GM23338 (cell line): ENCODE results near the gene ZCCHC4.

ENCODE experiments used
- CREB1 ChIP-seq: fragments of 250-450 bp; sonication (Bioruptor Pico); IDR thresholded peaks from 2 replicates; pipeline ENCODE4 v1.5.0; 2020; ENCODE audit warnings: low read depth, mild to moderate bottlenecking, moderate library complexity
- CTCF ChIP-seq, 2 experiments: fragments of 200-600 bp in 1 of 2; sonication (generic) in 1 of 2; conservative IDR thresholded peaks; 2 replicates each; pipeline versions ENCODE4 v1.5.1 to v1.6.1; 2016 to 2017; ENCODE audit warnings: antibody characterized with exemption in 2 of 2, low read depth in 2 of 2, mild to moderate bottlenecking in 2 of 2, moderate library complexity in 1 of 2
- EZH2 ChIP-seq: fragments of 200-600 bp; sonication (generic); IDR thresholded peaks from one replicate; pipeline ENCODE4 v1.8.0; 2017; ENCODE audit warnings: antibody characterized with exemption, mild to moderate bottlenecking, low read depth; ENCODE audit not compliant: unreplicated experiment
- EZH2phosphoT487 ChIP-seq: fragments of 200-600 bp; sonication (generic); IDR thresholded peaks from one replicate; pipeline ENCODE4 v1.8.1; 2018; ENCODE audit warnings: antibody characterized with exemption; ENCODE audit not compliant: unreplicated experiment
- JUNB ChIP-seq: IDR thresholded peaks from one replicate; pipeline ENCODE4 v1.6.1; 2016; ENCODE audit warnings: antibody characterized with exemption; ENCODE audit not compliant: unreplicated experiment
- NANOG ChIP-seq: IDR thresholded peaks from 2 replicates; pipeline ENCODE4 v1.6.1; 2016; ENCODE audit warnings: antibody characterized with exemption, borderline replicate concordance
- POLR2AphosphoS5 ChIP-seq: IDR thresholded peaks from 2 replicates; pipeline ENCODE4 v1.6.1; 2016; ENCODE audit warnings: antibody characterized with exemption, low read depth
- TF ChIP-seq, protein P1 (sequence below): IDR thresholded peaks from one replicate; pipeline ENCODE4 v1.6.1; 2018; ENCODE audit warnings: antibody characterized with exemption; ENCODE audit not compliant: unreplicated experiment
- TF ChIP-seq, protein P2 (sequence below): IDR thresholded peaks from 2 replicates; pipeline ENCODE4 v1.6.1; 2016; ENCODE audit warnings: antibody characterized with exemption
- TF ChIP-seq, protein P3 (sequence below): fragments of 250-450 bp; sonication (Bioruptor Pico); IDR thresholded peaks from 2 replicates; pipeline ENCODE4 v1.5.0; 2020; ENCODE audit warnings: mild to moderate bottlenecking, moderate library complexity

DNA sequence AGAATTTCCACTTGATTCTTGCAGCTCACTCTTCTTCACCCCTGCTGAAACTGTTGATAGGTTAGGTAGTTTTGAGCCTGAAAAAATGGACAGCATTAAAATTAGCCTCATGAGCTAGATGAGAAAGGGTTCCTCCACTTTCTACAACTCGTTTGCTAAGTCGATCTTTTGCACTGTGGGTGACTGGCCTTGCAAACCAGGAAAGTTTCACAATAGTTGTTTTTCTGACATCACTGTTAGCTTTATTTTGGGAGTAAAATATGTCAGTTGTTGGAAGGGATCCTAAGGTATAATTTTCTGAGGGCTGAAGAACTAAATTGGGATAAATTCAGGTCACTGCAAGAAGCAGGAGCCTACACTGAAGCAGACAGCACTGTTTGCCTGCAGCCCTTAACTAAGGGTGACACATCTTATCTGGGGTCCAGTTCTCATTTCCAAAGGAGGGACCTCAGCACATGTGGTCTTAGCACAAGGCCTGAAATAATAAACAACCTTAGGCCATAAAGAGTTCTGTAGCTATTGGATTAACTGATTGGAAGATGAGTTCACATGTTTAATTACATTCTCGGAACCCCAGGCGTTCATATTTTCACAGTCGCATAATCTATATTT, 93.6 kb downstream of the ZCCHC4 start:
- TF ChIP-seq CTCF (conservative IDR thresholded peaks at IDR 0.05; ENCODE audit: low read depth in 2 of 2) (no peak), EZH2 (no peak), CREB1 (CRISPR knock-in tag) (no peak), EZH2phosphoT487 (no peak), POLR2AphosphoS5 (no peak), JUNB (no peak), NANOG (no peak)
- TF ChIP-seq, protein P1, sequence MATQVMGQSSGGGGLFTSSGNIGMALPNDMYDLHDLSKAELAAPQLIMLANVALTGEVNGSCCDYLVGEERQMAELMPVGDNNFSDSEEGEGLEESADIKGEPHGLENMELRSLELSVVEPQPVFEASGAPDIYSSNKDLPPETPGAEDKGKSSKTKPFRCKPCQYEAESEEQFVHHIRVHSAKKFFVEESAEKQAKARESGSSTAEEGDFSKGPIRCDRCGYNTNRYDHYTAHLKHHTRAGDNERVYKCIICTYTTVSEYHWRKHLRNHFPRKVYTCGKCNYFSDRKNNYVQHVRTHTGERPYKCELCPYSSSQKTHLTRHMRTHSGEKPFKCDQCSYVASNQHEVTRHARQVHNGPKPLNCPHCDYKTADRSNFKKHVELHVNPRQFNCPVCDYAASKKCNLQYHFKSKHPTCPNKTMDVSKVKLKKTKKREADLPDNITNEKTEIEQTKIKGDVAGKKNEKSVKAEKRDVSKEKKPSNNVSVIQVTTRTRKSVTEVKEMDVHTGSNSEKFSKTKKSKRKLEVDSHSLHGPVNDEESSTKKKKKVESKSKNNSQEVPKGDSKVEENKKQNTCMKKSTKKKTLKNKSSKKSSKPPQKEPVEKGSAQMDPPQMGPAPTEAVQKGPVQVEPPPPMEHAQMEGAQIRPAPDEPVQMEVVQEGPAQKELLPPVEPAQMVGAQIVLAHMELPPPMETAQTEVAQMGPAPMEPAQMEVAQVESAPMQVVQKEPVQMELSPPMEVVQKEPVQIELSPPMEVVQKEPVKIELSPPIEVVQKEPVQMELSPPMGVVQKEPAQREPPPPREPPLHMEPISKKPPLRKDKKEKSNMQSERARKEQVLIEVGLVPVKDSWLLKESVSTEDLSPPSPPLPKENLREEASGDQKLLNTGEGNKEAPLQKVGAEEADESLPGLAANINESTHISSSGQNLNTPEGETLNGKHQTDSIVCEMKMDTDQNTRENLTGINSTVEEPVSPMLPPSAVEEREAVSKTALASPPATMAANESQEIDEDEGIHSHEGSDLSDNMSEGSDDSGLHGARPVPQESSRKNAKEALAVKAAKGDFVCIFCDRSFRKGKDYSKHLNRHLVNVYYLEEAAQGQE, result no peak
- TF ChIP-seq, protein P2, sequence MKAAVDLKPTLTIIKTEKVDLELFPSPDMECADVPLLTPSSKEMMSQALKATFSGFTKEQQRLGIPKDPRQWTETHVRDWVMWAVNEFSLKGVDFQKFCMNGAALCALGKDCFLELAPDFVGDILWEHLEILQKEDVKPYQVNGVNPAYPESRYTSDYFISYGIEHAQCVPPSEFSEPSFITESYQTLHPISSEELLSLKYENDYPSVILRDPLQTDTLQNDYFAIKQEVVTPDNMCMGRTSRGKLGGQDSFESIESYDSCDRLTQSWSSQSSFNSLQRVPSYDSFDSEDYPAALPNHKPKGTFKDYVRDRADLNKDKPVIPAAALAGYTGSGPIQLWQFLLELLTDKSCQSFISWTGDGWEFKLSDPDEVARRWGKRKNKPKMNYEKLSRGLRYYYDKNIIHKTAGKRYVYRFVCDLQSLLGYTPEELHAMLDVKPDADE, result no peak
- TF ChIP-seq, protein P3, sequence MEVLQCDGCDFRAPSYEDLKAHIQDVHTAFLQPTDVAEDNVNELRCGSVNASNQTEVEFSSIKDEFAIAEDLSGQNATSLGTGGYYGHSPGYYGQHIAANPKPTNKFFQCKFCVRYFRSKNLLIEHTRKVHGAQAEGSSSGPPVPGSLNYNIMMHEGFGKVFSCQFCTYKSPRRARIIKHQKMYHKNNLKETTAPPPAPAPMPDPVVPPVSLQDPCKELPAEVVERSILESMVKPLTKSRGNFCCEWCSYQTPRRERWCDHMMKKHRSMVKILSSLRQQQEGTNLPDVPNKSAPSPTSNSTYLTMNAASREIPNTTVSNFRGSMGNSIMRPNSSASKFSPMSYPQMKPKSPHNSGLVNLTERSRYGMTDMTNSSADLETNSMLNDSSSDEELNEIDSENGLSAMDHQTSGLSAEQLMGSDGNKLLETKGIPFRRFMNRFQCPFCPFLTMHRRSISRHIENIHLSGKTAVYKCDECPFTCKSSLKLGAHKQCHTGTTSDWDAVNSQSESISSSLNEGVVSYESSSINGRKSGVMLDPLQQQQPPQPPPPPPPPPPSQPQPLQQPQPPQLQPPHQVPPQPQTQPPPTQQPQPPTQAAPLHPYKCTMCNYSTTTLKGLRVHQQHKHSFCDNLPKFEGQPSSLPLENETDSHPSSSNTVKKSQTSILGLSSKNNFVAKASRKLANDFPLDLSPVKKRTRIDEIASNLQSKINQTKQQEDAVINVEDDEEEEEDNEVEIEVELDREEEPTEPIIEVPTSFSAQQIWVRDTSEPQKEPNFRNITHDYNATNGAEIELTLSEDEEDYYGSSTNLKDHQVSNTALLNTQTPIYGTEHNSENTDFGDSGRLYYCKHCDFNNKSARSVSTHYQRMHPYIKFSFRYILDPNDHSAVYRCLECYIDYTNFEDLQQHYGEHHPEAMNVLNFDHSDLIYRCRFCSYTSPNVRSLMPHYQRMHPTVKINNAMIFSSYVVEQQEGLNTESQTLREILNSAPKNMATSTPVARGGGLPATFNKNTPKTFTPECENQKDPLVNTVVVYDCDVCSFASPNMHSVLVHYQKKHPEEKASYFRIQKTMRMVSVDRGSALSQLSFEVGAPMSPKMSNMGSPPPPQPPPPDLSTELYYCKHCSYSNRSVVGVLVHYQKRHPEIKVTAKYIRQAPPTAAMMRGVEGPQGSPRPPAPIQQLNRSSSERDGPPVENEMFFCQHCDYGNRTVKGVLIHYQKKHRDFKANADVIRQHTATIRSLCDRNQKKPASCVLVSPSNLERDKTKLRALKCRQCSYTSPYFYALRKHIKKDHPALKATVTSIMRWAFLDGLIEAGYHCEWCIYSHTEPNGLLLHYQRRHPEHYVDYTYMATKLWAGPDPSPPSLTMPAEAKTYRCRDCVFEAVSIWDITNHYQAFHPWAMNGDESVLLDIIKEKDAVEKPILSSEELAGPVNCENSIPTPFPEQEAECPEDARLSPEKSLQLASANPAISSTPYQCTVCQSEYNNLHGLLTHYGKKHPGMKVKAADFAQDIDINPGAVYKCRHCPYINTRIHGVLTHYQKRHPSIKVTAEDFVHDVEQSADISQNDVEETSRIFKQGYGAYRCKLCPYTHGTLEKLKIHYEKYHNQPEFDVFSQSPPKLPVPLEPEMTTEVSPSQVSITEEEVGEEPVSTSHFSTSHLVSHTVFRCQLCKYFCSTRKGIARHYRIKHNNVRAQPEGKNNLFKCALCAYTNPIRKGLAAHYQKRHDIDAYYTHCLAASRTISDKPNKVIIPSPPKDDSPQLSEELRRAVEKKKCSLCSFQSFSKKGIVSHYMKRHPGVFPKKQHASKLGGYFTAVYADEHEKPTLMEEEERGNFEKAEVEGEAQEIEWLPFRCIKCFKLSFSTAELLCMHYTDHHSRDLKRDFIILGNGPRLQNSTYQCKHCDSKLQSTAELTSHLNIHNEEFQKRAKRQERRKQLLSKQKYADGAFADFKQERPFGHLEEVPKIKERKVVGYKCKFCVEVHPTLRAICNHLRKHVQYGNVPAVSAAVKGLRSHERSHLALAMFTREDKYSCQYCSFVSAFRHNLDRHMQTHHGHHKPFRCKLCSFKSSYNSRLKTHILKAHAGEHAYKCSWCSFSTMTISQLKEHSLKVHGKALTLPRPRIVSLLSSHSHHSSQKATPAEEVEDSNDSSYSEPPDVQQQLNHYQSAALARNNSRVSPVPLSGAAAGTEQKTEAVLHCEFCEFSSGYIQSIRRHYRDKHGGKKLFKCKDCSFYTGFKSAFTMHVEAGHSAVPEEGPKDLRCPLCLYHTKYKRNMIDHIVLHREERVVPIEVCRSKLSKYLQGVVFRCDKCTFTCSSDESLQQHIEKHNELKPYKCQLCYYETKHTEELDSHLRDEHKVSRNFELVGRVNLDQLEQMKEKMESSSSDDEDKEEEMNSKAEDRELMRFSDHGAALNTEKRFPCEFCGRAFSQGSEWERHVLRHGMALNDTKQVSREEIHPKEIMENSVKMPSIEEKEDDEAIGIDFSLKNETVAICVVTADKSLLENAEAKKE (CRISPR knock-in tag), result no peak
